ENCODE results near the gene TIAM1. TPM values are rescaled to one million over a fixed set of nuclear protein-coding genes. Genes with fewer than 3 reads are reported as not detected.

TIAM1 gene
- total RNA-seq, 1 donor from 2014 or later = 2.7 TPM

DNA sequence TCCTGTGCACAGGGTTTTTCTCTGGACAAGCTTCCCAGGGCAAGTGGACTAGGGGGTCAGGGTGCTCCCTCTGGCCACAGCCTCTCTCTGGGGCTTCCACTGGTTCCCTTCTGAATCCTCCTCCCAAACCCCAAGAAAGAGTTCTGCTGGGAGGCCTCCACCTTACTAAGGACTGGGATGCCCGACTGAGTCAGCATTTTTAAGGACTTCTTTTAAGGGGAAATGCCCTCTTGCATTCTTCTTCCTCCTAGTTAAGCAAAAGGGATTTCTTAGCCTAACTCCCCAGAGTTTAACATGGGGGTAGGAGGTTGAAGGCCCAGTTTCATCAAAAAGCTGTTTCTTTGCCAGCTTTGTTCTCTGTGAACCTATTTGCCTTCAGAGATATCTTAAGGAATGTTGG, 206.1 kb downstream of the TIAM1 start:
- DNase-seq (ENCODE audit: low spot score in 2 of 2) = no peak
- no peak for TF ChIP-seq CTCF (IDR thresholded peaks at IDR 0.05)
- intact Hi-C loops (cut with DNase I) = no loop called here

DNA sequence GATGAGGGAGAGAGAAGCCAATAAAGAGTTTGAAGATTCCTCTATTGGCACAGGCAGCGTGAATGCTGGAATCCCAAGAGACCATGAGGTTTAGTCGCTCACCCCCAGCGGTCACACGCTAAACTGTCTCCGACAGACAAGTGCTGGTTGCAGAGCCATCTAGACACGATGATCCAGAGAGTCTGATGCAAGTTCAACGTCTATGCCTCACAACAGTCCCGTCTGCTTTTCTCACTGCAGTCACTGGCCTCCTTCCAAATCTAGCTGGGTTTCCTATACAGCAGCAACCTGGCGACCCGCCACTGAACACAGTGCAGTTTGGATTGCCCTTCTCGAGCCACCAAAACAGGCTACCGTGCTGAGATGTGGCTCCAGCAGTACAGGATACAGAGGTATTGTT, 207.2 kb downstream of the TIAM1 start:
- TF ChIP-seq CTCF (IDR thresholded peaks at IDR 0.05) = no peak
- Histone ChIP-seq H3K36me3 (no peaks in the 10 kb centered on the region), H3K27me3 (no peaks in the 10 kb centered on the region), H3K27ac (no peak overlapping the region), H3K9me3 (no peaks in the 10 kb centered on the region), H3K4me1 (no peaks in the 10 kb centered on the region), H3K4me3 (no peak overlapping the region)
- no peak for DNase-seq (ENCODE audit: low spot score in 2 of 2)
- intact Hi-C loops (cut with DNase I) = no loop called here

More for the DNA sequence above, 206.1 kb downstream of the TIAM1 start:
- Histone ChIP-seq H3K4me3 (no peak overlapping the region), H3K9me3 (no peaks in the 10 kb centered on the region), H3K27ac (no peak overlapping the region), H3K36me3 (no peaks in the 10 kb centered on the region), H3K4me1 (no peaks in the 10 kb centered on the region), H3K27me3 (no peaks in the 10 kb centered on the region)

DNA sequence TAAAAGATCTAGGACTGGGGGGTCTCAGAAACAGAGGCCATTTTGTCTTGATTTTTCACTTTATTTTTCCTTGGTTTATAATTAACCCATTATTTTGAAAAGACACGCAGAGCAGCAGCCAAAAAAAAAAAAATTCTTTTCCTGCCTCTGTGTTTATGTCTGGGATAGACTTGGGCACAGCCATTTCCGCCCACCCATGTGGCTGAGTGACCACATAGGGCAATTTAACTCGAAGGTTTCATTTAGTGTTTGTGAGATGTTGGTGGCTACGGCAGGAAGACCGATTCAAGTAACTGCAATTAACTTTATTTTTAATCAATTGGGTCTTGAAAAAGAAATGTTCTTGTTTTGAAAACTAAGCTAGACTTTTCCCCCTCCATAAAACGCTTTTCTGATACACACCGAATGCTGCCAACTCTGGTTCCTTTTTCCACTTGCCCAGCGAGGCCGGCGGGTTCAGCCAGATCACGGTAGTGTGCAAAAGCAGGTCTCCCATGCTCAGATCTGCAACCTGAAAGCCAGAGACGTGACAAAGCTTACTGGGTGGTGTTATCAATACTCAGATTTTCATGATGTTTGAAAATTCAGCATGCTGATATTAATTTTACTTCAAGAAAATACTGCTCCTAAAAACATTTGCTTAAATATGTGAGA, 208.4 kb downstream of the TIAM1 start:
- no peak for DNase-seq (ENCODE audit: low spot score in 2 of 2)
- Histone ChIP-seq H3K4me3 (no peak overlapping the region), H3K9me3 (no peaks in the 10 kb centered on the region), H3K27me3 (no peaks in the 10 kb centered on the region), H3K27ac (no peak overlapping the region), H3K4me1 (no peaks in the 10 kb centered on the region), H3K36me3 (no peaks in the 10 kb centered on the region)
- intact Hi-C loops (cut with DNase I) = no loop called here
- TF ChIP-seq CTCF (IDR thresholded peaks at IDR 0.05) = no peak

DNA sequence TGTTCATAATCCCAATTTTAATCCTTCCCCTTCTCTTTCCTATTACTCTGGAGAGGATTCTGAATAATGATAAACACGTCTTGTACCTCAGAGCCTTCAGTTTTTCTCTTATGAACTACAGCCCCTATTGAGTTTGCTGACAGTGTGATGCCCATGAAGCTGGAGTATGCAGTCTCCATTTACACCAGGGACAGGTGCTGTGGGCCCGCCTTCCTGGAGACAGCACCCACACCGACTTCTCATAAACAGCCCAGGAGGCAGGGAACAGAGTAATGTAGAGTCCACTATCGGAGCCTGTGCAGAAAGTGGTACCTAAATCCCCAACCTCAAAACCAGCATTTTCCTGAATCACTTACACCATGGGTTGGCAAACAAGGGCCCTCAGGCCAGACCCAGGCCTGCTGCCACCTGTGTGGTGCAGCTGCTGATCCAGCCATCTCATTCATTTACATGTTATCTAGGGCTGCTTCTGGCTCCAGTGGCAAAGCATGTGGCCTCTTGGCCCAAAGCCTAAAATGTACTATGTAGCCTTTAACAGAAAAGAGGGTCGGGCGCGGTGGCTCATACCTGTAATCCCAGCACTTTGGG, 210.7 kb downstream of the TIAM1 start:
- intact Hi-C loops (cut with DNase I) = no loop called here
- no peak for TF ChIP-seq CTCF (IDR thresholded peaks at IDR 0.05)
- Histone ChIP-seq H3K27ac (no peak overlapping the region), H3K4me1 (no peaks in the 10 kb centered on the region), H3K36me3 (no peaks in the 10 kb centered on the region), H3K27me3 (no peaks in the 10 kb centered on the region), H3K4me3 (no peak overlapping the region), H3K9me3 (no peaks in the 10 kb centered on the region)
- DNase-seq (ENCODE audit: low spot score in 2 of 2) = no peak

DNA sequence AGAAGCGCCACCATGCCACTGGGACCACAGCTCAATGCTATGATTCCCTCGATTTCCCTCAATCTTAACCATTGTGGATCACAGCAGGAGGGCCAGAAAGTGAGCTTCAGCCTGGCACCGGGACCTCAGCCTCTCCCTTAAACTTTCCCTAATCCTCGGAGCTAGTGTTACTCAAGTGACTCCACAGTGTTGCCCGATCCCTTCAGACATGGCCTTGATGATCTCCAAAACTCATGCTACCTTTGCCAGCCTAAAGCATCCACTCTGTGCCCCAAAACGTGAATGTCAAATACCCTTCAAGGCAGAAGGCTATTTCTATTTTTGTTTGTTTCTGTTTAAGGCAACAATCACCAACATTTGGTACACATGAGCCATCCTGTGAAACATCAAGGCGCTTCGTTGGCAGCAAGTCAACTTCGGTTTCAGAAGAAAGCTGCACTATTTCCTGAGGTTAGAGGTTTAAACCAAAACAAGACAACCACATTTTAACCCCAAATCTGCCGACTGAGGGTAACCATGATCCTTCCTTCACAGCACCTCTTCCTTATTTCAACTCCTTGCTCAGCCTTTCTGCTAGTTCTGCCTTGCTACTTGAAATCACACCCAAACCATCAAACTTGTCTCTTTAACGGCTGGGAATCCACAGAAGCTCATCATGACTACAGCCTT, 211.4 kb downstream of the TIAM1 start:
- no peak overlapping the region for H3K4me3 ChIP-seq
- no peaks in the 10 kb centered on the region for H3K36me3 ChIP-seq
- DNase-seq (ENCODE audit: low spot score in 2 of 2) = no peak
- intact Hi-C loops (cut with DNase I) = no loop called here
- H3K27me3 ChIP-seq = no peaks in the 10 kb centered on the region
- H3K9me3 ChIP-seq = no peaks in the 10 kb centered on the region
- H3K4me1 ChIP-seq = no peaks in the 10 kb centered on the region
- TF ChIP-seq CTCF (IDR thresholded peaks at IDR 0.05) = no peak
- no peak overlapping the region for H3K27ac ChIP-seq

Data from ascending aorta (tissue), 2 donors.